K562 (cell line): ENCODE results near the gene USP2. TPM values are rescaled to one million over a fixed set of nuclear protein-coding genes. Genes with fewer than 3 reads are reported as not detected.

Experiments
- ARNT ChIP-seq, 2 experiments: fragments of 450-650 bp; IDR thresholded peaks; 2 replicates each; pipeline ENCODE4 v1.6.1; 2016; ENCODE audit warnings: mild to moderate bottlenecking in 1 of 2
- ILK ChIP-seq: fragments of 450-650 bp; IDR thresholded peaks from 2 replicates; pipeline ENCODE4 v1.6.1; 2016; ENCODE audit warnings: missing genetic modification characterization, low read depth, mild to moderate bottlenecking, missing compliant biosample characterization, moderate library complexity, borderline replicate concordance
- MTA2 ChIP-seq: fragments of 450-650 bp; IDR thresholded peaks from 2 replicates; pipeline ENCODE4 v1.6.1; 2016; ENCODE audit warnings: low read depth
- PHF20 ChIP-seq: fragments of 450-650 bp; IDR thresholded peaks from 2 replicates; pipeline ENCODE4 v1.6.1; 2018; ENCODE audit not compliant: partially characterized antibody
- RBM34 ChIP-seq: fragments of 200-400 bp; formaldehyde crosslinking; IDR thresholded peaks from 2 replicates; pipeline ENCODE4 v1.6.1; 2018; ENCODE audit warnings: low read length, borderline replicate concordance; ENCODE audit not compliant: insufficient read depth
- ZNF217 ChIP-seq: sonication (generic); formaldehyde crosslinking; IDR thresholded peaks from 2 replicates; pipeline ENCODE4 v1.8.0; 2022; ENCODE audit warnings: mild to moderate bottlenecking, missing genetic modification reagents
- ZNF282 ChIP-seq: sonication (generic); formaldehyde crosslinking; IDR thresholded peaks from 2 replicates; pipeline ENCODE4 v1.8.1; 2023; ENCODE audit warnings: missing genetic modification reagents
- polyA plus RNA-seq, 8 experiments: library from polyadenylated mRNA; depleted of rRNA in 4 of 8; stranded (reverse) in 5 of 8; unstranded in 3 of 8; fragments of >200 nt; fragmentation: Nextera tagmentation in 2 of 8; fragmentation: Illumina TruSeq in 1 of 8; extraction: Ambion mirVana in 2 of 8; extraction: Trizol in 1 of 8; gene quantifications; 2 replicates each; pipeline versions ENCODE4 v1.2.1 to v1.2.3, GENCODE V29; 2011 to 2014; ENCODE audit warnings: inconsistent platforms in 1 of 8, missing spikeins in 1 of 8
- total RNA-seq, 7 experiments: library from RNA; depleted of rRNA in 6 of 7; stranded (reverse); fragments of >200 nt in 6 of 7; fragmentation: Illumina TruSeq in 2 of 7; extraction: Trizol in 2 of 7; gene quantifications; 2 replicates each; pipeline versions ENCODE4 v1.2.1 to v1.2.3, GENCODE V29; 2011 to 2021; ENCODE audit warnings: low replicate concordance in 1 of 7
- TF ChIP-seq, protein P1 (sequence below): fragments of 450-650 bp; IDR thresholded peaks from 2 replicates; pipeline ENCODE4 v1.6.1; 2014; ENCODE audit warnings: low read depth, mild to moderate bottlenecking, moderate library complexity, borderline replicate concordance
- TF ChIP-seq, protein P2 (sequence below): fragments of 250-450 bp; sonication (Bioruptor Pico); IDR thresholded peaks from 2 replicates; pipeline ENCODE4 v1.4.0; 2020; ENCODE audit warnings: borderline replicate concordance
- TF ChIP-seq, protein P3 (sequence below): IDR thresholded peaks from 3 replicates; pipeline ENCODE4 v1.6.1; 2011; ENCODE audit warnings: borderline replicate concordance, mild to moderate bottlenecking; ENCODE audit not compliant: insufficient read length, insufficient read depth
- TF ChIP-seq, protein P4 (sequence below): fragments of 250-450 bp; sonication (Bioruptor Pico); IDR thresholded peaks from 2 replicates; pipeline ENCODE4 v1.8.0; 2022; ENCODE audit warnings: inconsistent platforms

The USP2 gene
- total and polyA plus RNA-seq, 9 of the 15 experiments (the other 6 are each of a cell fraction or from before 2014, with no cell fraction given) = 2.8 to 16.9 (median 3.9) TPM

DNA sequence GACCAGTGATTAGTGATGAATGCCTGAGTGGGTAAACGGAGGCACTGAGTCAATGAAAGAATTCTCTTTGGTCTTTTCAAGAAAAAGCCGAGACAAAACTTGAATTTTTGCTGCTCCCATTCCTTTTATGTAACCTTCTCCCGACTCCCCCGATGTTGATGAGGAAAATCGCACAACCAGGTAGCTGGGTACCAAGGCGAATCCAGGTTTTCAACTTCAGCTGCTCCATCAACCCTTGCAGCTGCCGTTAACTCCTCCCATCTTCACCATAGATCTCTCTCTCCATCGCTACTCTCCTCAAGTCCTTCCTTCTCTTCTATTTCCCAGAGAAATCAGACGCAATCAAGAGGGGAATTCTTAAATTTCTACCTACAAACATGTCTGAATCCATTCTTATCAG lies 611 bp upstream of the USP2 start (continued):
- TF ChIP-seq RBM34 (no peak), MTA2 (no peak), ILK (tag) (no peak), PHF20 (no peak), ZNF282 (CRISPR knock-in tag) (no peak), ARNT (IDR thresholded peaks at IDR 0.05) (no peak), ZNF217 (no peak)
- TF ChIP-seq, protein P1, sequence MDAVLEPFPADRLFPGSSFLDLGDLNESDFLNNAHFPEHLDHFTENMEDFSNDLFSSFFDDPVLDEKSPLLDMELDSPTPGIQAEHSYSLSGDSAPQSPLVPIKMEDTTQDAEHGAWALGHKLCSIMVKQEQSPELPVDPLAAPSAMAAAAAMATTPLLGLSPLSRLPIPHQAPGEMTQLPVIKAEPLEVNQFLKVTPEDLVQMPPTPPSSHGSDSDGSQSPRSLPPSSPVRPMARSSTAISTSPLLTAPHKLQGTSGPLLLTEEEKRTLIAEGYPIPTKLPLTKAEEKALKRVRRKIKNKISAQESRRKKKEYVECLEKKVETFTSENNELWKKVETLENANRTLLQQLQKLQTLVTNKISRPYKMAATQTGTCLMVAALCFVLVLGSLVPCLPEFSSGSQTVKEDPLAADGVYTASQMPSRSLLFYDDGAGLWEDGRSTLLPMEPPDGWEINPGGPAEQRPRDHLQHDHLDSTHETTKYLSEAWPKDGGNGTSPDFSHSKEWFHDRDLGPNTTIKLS = no peak
- TF ChIP-seq, protein P2, sequence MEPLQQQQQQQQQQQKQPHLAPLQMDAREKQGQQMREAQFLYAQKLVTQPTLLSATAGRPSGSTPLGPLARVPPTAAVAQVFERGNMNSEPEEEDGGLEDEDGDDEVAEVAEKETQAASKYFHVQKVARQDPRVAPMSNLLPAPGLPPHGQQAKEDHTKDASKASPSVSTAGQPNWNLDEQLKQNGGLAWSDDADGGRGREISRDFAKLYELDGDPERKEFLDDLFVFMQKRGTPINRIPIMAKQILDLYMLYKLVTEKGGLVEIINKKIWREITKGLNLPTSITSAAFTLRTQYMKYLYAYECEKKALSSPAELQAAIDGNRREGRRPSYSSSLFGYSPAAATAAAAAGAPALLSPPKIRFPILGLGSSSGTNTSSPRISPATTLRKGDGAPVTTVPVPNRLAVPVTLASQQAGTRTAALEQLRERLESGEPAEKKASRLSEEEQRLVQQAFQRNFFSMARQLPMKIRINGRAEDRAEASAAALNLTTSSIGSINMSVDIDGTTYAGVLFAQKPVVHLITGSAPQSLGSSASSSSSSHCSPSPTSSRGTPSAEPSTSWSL (CRISPR knock-in tag) = no peak
- TF ChIP-seq, protein P3, sequence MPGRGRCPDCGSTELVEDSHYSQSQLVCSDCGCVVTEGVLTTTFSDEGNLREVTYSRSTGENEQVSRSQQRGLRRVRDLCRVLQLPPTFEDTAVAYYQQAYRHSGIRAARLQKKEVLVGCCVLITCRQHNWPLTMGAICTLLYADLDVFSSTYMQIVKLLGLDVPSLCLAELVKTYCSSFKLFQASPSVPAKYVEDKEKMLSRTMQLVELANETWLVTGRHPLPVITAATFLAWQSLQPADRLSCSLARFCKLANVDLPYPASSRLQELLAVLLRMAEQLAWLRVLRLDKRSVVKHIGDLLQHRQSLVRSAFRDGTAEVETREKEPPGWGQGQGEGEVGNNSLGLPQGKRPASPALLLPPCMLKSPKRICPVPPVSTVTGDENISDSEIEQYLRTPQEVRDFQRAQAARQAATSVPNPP = no peak
- TF ChIP-seq, protein P4, sequence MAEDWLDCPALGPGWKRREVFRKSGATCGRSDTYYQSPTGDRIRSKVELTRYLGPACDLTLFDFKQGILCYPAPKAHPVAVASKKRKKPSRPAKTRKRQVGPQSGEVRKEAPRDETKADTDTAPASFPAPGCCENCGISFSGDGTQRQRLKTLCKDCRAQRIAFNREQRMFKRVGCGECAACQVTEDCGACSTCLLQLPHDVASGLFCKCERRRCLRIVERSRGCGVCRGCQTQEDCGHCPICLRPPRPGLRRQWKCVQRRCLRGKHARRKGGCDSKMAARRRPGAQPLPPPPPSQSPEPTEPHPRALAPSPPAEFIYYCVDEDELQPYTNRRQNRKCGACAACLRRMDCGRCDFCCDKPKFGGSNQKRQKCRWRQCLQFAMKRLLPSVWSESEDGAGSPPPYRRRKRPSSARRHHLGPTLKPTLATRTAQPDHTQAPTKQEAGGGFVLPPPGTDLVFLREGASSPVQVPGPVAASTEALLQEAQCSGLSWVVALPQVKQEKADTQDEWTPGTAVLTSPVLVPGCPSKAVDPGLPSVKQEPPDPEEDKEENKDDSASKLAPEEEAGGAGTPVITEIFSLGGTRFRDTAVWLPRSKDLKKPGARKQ (CRISPR knock-in tag) = no peak
- TF ChIP-seq, all 486 proteins: peak for 0
